HUES48 (cell line): Measurements from ENCODE around the gene UBE2C.

Experiments
- H3K27ac ChIP-seq: one replicate; pipeline ENCODE4 v1.7.0; 2013; ENCODE audit warnings: low read depth, low read length, inconsistent platforms
- H3K27me3 ChIP-seq: 2 replicates; pipeline ENCODE4 v1.6.1; 2013; ENCODE audit warnings: mild to moderate bottlenecking, low read length; ENCODE audit not compliant: control insufficient read depth, insufficient read depth
- H3K36me3 ChIP-seq: 2 replicates; pipeline ENCODE4 v1.6.1; 2013; ENCODE audit warnings: low read length; ENCODE audit not compliant: control insufficient read depth, insufficient read depth
- H3K4me1 ChIP-seq: 2 replicates; pipeline ENCODE4 v1.6.1; 2013; ENCODE audit warnings: mild to moderate bottlenecking, low read length; ENCODE audit not compliant: control insufficient read depth, insufficient read depth
- H3K4me3 ChIP-seq: 2 replicates; pipeline ENCODE4 v1.5.1; 2013; ENCODE audit warnings: mild to moderate bottlenecking, low read depth, low read length
- H3K9ac ChIP-seq: 2 replicates; pipeline ENCODE4 v1.6.1; 2013; ENCODE audit warnings: mild to moderate bottlenecking, low read depth, low read length, moderate library complexity
- H3K9me3 ChIP-seq: 2 replicates; pipeline ENCODE4 v1.6.1; 2013; ENCODE audit warnings: low read length; ENCODE audit not compliant: control insufficient read depth, insufficient read depth

UBE2C gene

DNA sequence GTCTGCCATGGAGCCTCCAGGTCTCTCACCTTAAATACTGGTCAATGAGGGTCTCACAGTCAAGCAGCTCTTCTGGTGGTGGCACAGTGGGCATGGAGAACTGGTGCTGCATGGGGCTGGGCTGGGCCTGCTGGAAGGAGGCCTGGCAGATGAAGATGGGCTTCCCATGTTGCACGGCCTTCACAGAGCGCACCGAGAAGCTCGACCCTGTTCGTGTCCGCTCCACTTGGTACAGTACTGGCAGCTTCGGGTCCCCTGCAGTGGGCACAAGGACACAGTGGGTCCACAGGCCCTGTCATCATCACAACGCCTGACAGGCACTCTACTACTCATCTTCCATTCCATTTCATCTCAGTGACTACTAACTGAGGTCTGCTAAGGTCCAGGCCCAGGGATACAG, 36.0 kb downstream of the UBE2C start:
- Histone ChIP-seq H3K4me3 (no peak overlapping the region), H3K36me3 (peaks cover 53% of the 10 kb centered on the region), H3K9me3 (no peaks in the 10 kb centered on the region), H3K9ac (no peak overlapping the region), H3K27ac (no peak overlapping the region), H3K27me3 (no peaks in the 10 kb centered on the region), H3K4me1 (peaks cover 5% of the 10 kb centered on the region; the same call in 1 of the 2 replicates)

GRCh38 chr20:45848969-45849582, 36.6 kb downstream of the UBE2C start:
- Histone ChIP-seq H3K4me3 (no peak overlapping the region), H3K4me1 (peaks cover 9% of the 10 kb centered on the region), H3K27ac (no peak overlapping the region), H3K9me3 (no peaks in the 10 kb centered on the region), H3K27me3 (no peaks in the 10 kb centered on the region), H3K36me3 (peaks cover 46% of the 10 kb centered on the region), H3K9ac (no peak overlapping the region)

DNA sequence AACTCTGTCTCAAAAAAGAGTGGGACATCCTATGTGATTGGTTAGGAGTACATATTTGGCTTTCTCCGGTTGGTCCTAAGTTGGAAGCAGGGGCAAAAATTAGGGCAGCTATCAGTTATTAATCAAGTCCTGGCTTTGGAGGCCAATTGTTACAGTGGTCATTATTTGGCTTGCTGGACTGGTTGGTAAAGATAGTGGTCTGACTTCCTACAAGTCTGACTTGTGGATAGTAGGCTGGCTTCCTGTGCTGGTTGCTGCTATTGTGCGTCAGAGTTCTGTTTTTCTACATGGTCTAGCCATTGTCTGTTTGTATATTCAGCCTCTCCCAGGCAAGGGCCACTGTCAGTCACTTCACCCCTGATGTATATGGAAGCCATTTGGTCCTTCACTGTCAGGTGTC, 37.8 kb downstream of the UBE2C start:
- Histone ChIP-seq H3K4me3 (no peak overlapping the region), H3K36me3 (peaks cover 37% of the 10 kb centered on the region)

DNA sequence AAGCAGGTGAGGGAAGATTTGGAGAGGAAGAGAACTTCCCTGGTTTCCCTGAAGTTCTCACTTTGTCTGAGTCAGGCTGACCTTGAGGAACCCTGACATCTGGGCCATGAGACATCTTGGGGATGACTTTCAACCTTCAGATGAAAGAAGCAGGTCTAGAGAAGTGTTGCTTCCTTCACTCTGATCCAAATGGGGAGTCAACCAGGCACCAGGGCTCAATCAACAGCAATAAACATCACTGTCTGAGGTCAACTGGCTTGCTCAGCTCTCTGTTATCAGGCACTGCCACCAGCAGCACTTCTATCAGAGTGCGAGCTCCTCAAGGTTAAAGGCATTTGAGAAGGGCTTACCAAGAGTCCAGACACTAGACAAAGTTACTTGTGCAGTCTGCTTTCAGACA, 38.5 kb downstream of the UBE2C start:
- Histone ChIP-seq H3K36me3 (peaks cover 32% of the 10 kb centered on the region), H3K9me3 (no peaks in the 10 kb centered on the region), H3K4me3 (no peak overlapping the region), H3K9ac (no peak overlapping the region), H3K27me3 (no peaks in the 10 kb centered on the region), H3K4me1 (peaks cover 19% of the 10 kb centered on the region), H3K27ac (no peak overlapping the region)

More for the DNA sequence above, 37.8 kb downstream of the UBE2C start:
- H3K9ac ChIP-seq: no peak overlapping the region
- H3K27me3 ChIP-seq: no peaks in the 10 kb centered on the region
- H3K4me1 ChIP-seq: peaks cover 19% of the 10 kb centered on the region
- no peaks in the 10 kb centered on the region for H3K9me3 ChIP-seq
- H3K27ac ChIP-seq: no peak overlapping the region

DNA sequence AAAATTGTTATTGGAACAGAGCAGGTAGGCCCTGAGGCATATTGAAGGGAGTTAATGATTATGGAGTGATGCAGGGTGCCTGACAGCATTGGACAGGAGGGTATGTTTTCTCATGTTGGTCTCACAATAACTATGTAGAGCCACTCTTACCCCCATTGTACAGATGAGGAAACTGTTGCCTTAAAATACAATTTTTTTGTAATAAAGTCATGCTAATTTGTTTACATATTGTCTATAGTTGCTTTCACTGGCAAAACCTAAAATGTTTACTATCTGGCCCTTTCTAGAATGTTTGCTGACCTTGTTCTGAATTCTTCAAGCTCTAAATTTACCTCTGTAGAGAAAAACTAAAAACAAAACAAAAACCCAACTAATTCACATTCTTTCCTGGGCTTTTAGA, 39.1 kb downstream of the UBE2C start:
- Histone ChIP-seq H3K4me1 (peaks cover 19% of the 10 kb centered on the region), H3K4me3 (no peak overlapping the region), H3K27ac (no peak overlapping the region), H3K36me3 (peaks cover 27% of the 10 kb centered on the region), H3K9ac (no peak overlapping the region), H3K9me3 (no peaks in the 10 kb centered on the region), H3K27me3 (no peaks in the 10 kb centered on the region)

- no peak overlapping the region for H3K9ac ChIP-seq
- no peak overlapping the region for H3K4me3 ChIP-seq
- H3K4me1 ChIP-seq: peaks cover 19% of the 10 kb centered on the region
- peaks cover 24% of the 10 kb centered on the region for H3K36me3 ChIP-seq
- no peaks in the 10 kb centered on the region for H3K27me3 ChIP-seq
- no peaks in the 10 kb centered on the region for H3K9me3 ChIP-seq
- H3K27ac ChIP-seq: no peak overlapping the region
Observed at GRCh38 chr20:45852326-45852725, 39.9 kb downstream of the UBE2C start.

GRCh38 chr20:45853484-45853883, 41.0 kb downstream of the UBE2C start:
- H3K27ac ChIP-seq: peak overlapping the region; percentile 85
- 0 out of 2 replicates have a peak overlapping the region, but pooled peaks have one; percentile 8 for H3K9ac ChIP-seq
- H3K4me3 ChIP-seq: peak overlapping the region; percentile 31
- H3K27me3 ChIP-seq: no peaks in the 10 kb centered on the region
- H3K4me1 ChIP-seq: peaks cover 25% of the 10 kb centered on the region
- H3K9me3 ChIP-seq: no peaks in the 10 kb centered on the region
- H3K36me3 ChIP-seq: peaks cover 17% of the 10 kb centered on the region

DNA sequence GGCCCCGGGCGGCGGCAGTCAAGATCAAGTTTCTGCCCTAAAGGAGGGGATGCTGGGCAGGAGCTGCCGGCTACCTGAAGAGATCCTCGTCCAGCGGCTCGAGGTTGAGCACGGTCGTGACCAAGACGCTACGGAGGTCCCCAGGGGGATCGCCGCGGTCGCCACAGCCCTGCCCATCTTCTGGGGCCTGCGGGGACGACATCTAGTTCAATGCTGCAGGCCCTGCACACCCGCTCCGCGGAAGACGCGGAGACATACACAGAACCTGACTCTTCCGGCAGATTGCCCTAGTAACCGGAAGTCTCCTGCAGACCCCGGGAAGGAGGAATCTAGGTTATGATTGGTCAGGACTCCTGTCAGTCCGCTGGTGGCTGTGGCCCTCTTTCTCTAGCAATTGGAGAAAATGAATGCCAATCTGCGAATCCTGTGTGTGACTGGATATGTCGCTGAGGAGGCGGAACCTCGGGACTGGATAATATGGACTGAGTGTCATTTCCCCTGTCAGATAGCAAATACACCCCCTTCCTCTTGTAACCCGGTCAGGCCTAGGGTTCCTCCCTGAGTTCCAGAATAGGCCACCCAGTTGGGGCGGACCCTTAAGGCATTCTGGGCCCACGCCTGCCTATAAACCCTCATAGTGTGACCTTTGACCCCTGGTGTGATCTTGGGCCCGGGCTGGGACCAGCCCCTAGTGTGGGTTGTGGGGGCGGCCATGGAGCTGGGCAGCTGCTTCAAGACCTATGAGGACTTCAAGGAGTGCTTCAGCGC, 44.9 kb downstream of the UBE2C start, which contains the start of the genes ACOT8 and ZSWIM3:
Gene ACOT8, minus strand, starts transcription at position 279 of the 768 bp plus-strand sequence. Its CDS starts 77 bp downstream, at position 202.
Gene ZSWIM3, plus strand, starts transcription at position 501 of the 768 bp plus-strand sequence. Its CDS starts 212 bp downstream, at position 713.
- H3K9ac ChIP-seq: peak within 1 kb of the TSS; percentile 42
- no peaks in the 10 kb centered on the region for H3K27me3 ChIP-seq
- H3K27ac ChIP-seq: peak within 1 kb of the TSS; percentile 88
- H3K4me3 ChIP-seq: peak within 1 kb of the TSS; percentile 89
- H3K9me3 ChIP-seq: no peaks in the 10 kb centered on the region
- H3K4me1 ChIP-seq: peaks cover 39% of the 10 kb centered on the region
- H3K36me3 ChIP-seq: peaks cover 2% of the 10 kb centered on the region

GRCh38 chr20:45857882-45858216, 45.4 kb downstream of the UBE2C start:
- Histone ChIP-seq H3K36me3 (no peaks in the 10 kb centered on the region), H3K27ac (peak overlapping the region; percentile 88), H3K4me3 (peak overlapping the region; percentile 89), H3K4me1 (peaks cover 39% of the 10 kb centered on the region), H3K9ac (no peak overlapping the region; the same call in 1 of the 2 replicates), H3K9me3 (no peaks in the 10 kb centered on the region), H3K27me3 (no peaks in the 10 kb centered on the region)

DNA sequence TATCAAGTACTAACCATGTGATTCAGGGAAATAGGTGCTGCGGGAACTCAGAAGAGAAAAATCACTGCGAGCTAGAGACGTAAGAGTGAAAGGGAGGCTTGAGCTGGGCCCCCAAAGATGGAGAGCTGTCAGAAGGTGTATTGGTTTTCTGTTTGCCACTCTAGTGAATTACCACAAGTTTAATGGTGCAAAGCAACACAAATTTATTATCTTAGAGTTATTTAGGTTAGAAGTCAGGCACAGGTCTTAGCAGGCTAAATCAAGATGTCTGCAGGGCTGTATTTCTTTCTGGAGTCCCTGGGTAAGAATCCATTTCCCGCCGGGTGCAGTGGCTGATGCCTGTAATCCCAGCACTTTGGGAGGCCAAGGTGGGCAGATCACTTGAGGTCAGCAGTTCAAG, 47.5 kb downstream of the UBE2C start:
- no peak overlapping the region for H3K27ac ChIP-seq
- H3K27me3 ChIP-seq: no peaks in the 10 kb centered on the region
- H3K4me1 ChIP-seq: peaks cover 23% of the 10 kb centered on the region
- no peak overlapping the region for H3K4me3 ChIP-seq
- no peaks in the 10 kb centered on the region for H3K36me3 ChIP-seq
- H3K9ac ChIP-seq: no peak overlapping the region
- H3K9me3 ChIP-seq: no peaks in the 10 kb centered on the region

GRCh38 chr20:45860560-45861220, 48.2 kb downstream of the UBE2C start:
- Histone ChIP-seq H3K27me3 (no peaks in the 10 kb centered on the region), H3K27ac (no peak overlapping the region), H3K9me3 (no peaks in the 10 kb centered on the region), H3K9ac (no peak overlapping the region), H3K4me3 (no peak overlapping the region), H3K36me3 (no peaks in the 10 kb centered on the region), H3K4me1 (peaks cover 20% of the 10 kb centered on the region; the same call in 1 of the 2 replicates)
